ENCODE measurements around the gene NRXN2.

GRCh38 chr11:64649291-64649697 lies 73.7 kb downstream of the NRXN2 start:
- TF ChIP-seq, protein P1, sequence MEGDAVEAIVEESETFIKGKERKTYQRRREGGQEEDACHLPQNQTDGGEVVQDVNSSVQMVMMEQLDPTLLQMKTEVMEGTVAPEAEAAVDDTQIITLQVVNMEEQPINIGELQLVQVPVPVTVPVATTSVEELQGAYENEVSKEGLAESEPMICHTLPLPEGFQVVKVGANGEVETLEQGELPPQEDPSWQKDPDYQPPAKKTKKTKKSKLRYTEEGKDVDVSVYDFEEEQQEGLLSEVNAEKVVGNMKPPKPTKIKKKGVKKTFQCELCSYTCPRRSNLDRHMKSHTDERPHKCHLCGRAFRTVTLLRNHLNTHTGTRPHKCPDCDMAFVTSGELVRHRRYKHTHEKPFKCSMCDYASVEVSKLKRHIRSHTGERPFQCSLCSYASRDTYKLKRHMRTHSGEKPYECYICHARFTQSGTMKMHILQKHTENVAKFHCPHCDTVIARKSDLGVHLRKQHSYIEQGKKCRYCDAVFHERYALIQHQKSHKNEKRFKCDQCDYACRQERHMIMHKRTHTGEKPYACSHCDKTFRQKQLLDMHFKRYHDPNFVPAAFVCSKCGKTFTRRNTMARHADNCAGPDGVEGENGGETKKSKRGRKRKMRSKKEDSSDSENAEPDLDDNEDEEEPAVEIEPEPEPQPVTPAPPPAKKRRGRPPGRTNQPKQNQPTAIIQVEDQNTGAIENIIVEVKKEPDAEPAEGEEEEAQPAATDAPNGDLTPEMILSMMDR (conservative IDR thresholded peaks at IDR 0.05) = peak; percentile 57
- no peak for TF ChIP-seq ZFX (IDR thresholded peaks at IDR 0.05)

Measured in C4-2B (cell line).